Naive thymus-derived CD4-positive, alpha-beta T cell (primary cell): ENCODE data around the gene OSCP1. TPM values are rescaled to one million over a fixed set of nuclear protein-coding genes. Genes with fewer than 3 reads are reported as not detected.

Experiments
- ATAC-seq: fragments of 150-1000 bp; cut with Tn5 transposase; 2 replicates; pipeline ENCODE4 v1.10.0; 2021; ENCODE audit warnings: mild to moderate bottlenecking, moderate library complexity
- CTCF ChIA-PET: fragments of 350-600 bp; sonication (Branson Sonifier 250); formaldehyde crosslinking; loops from one replicate; lab custom pipeline; 2021; ENCODE audit warnings: antibody characterized with exemption; lab: Charles Lee
- POLR2A ChIA-PET: fragments of 350-600 bp; sonication (Branson Sonifier 250); formaldehyde crosslinking; loops from one replicate; lab custom pipeline; 2021; ENCODE audit warnings: antibody characterized with exemption, inconsistent platforms; lab: Charles Lee
- DNase-seq, 9 donors: peaks; one replicate each; pipeline versions ENCODE4 v3.0.0 to v3.0.0-alpha.2; 2020 to 2022; ENCODE audit warnings: mixed read lengths in 1 of 9
- H3K27ac ChIP-seq: one replicate; pipeline ENCODE4 v1.7.0; 2013; ENCODE audit warnings: mild to moderate bottlenecking, low read depth, low read length, moderate library complexity
- H3K27me3 ChIP-seq, 2 donors: one replicate each; pipeline ENCODE4 v1.7.0; 2013; ENCODE audit warnings: low read length in 2 of 2, mild to moderate bottlenecking in 2 of 2, moderate library complexity in 2 of 2; ENCODE audit not compliant: control insufficient read depth in 2 of 2, insufficient read depth in 2 of 2
- H3K36me3 ChIP-seq, 3 experiments: 1 replicate in 2 of 3; 2 replicates in 1 of 3; pipeline ENCODE4 v1.7.0; 2013; ENCODE audit warnings: low read length in 3 of 3, mild to moderate bottlenecking in 3 of 3, moderate library complexity in 1 of 3; ENCODE audit not compliant: insufficient read depth in 3 of 3, control insufficient read depth in 2 of 3
- H3K4me1 ChIP-seq, 2 donors: one replicate each; pipeline ENCODE4 v1.7.0; 2013; ENCODE audit warnings: low read length in 2 of 2, mild to moderate bottlenecking in 2 of 2, moderate library complexity in 1 of 2; ENCODE audit not compliant: control insufficient read depth in 2 of 2, insufficient read depth in 2 of 2
- H3K4me3 ChIP-seq: 2 replicates; pipeline ENCODE4 v1.7.0; 2013; ENCODE audit warnings: mild to moderate bottlenecking, low read length
- H3K9me3 ChIP-seq, 3 experiments: 1 replicate in 2 of 3; 2 replicates in 1 of 3; pipeline ENCODE4 v1.7.0; 2013; ENCODE audit warnings: low read length in 3 of 3; ENCODE audit not compliant: control insufficient read depth in 2 of 3
- H3K27ac Mint-ChIP-seq, 9 donors: one replicate each; pipeline ENCODE4 v1.8.0; 2020 to 2022; ENCODE audit warnings: mixed read lengths in 9 of 9, mild to moderate bottlenecking in 8 of 9, moderate library complexity in 5 of 9, inconsistent platforms in 2 of 9
- H3K27me3 Mint-ChIP-seq, 5 donors: one replicate each; pipeline ENCODE4 v1.8.0; 2021 to 2022; ENCODE audit warnings: mixed read lengths in 5 of 5, mild to moderate bottlenecking in 1 of 5
- H3K36me3 Mint-ChIP-seq, 5 donors: one replicate each; pipeline ENCODE4 v1.8.0; 2020 to 2022; ENCODE audit warnings: mixed read lengths in 5 of 5, mild to moderate bottlenecking in 3 of 5, inconsistent platforms in 1 of 5
- H3K4me1 Mint-ChIP-seq, 7 donors: one replicate each; pipeline ENCODE4 v1.8.0; 2020 to 2022; ENCODE audit warnings: mixed read lengths in 7 of 7, mild to moderate bottlenecking in 3 of 7, inconsistent platforms in 1 of 7
- H3K4me3 Mint-ChIP-seq, 10 donors: one replicate each; pipeline ENCODE4 v1.8.0; 2020 to 2022; ENCODE audit warnings: mild to moderate bottlenecking in 10 of 10, mixed read lengths in 10 of 10, moderate library complexity in 6 of 10, inconsistent platforms in 2 of 10
- H3K9me3 Mint-ChIP-seq, 11 donors: one replicate each; pipeline ENCODE4 v1.8.0; 2020 to 2022; ENCODE audit warnings: mixed read lengths in 11 of 11, mild to moderate bottlenecking in 4 of 11, inconsistent platforms in 1 of 11, moderate library complexity in 1 of 11
- intact Hi-C, 2 donors: fragments of 100-400 bp; cut with micrococcal nuclease; formaldehyde crosslinking; loops; one replicate each; pipeline ENCODE4 v1.15.1; 2023
- polyA plus RNA-seq, 2 donors: library from polyadenylated mRNA; unstranded; fragments of 300-500 nt; fragmentation: Illumina TruSeq; gene quantifications; one replicate each; pipeline ENCODE4 v1.2.3, GENCODE V29; 2021
- total RNA-seq, 6 experiments: library from RNA in 5 of 6; stranded (reverse) in 5 of 6; gene quantifications; 1 replicate in 5 of 6; 2 replicates in 1 of 6; pipeline ENCODE4 v1.2.3 and lab custom pipeline; 2021 to 2026

Gene OSCP1
- total and polyA plus RNA-seq, 7 experiments from 2014 or later = 0.65 to 2.0 (median 1.1) TPM

GRCh38 chr1:36453051-36453450 is 2.8 kb upstream of the OSCP1 start:
- peak overlapping the region in 1 of 9 donors; percentile 14 for H3K27ac Mint-ChIP-seq
- POLR2A ChIA-PET = interaction anchor here (3.1 kb wide), 1 partner anchor 11 kb away, joined by 14 read pairs; the partner anchor contains the start of gene MRPS15
- intact Hi-C loops = loop anchor here in 1 of 2 donors (5.0 kb wide), 1 partner anchor 231 kb away; the partner anchor contains the start of gene THRAP3

DNA sequence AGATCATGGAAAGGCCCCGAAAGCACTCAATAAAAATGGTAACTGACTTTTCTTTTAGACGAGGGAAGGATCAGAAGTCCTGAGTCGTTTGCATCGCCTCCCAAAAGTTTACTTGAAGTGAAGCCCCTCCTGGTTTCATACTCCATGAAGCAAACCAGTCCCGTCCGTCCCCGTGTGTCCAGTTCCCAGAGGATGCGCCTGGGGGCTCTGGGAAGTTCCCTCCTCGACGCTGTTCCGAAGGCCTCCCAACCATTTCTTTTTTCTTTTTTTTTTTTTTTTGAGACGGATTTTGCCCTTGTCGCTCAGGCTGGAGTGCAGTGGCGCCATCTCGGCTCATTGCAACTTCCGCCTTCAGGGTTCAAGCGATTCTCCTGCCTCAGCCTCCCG is 661 bp upstream of the OSCP1 start:
- Mint-ChIP-seq H3K4me3 (peak overlapping the region; percentile 88 to 98 (median 92)), H3K9me3 (peaks cover 0 to 3% (median 0%) of the 10 kb centered on the region in 11 donors), H3K27me3 (no peaks in the 10 kb centered on the region), H3K27ac (peak overlapping the region; percentile 81 to 99 (median 96)), H3K36me3 (peaks cover 0 to 16% (median 10%) of the 10 kb centered on the region in 5 donors), H3K4me1 (peaks cover 7 to 30% (median 23%) of the 10 kb centered on the region in 7 donors)
- Histone ChIP-seq H3K4me3 (peak overlapping the region; percentile 93), H3K36me3 (peaks cover 0 to 21% (median under 1%) of the 10 kb centered on the region in 3 experiments), H3K27me3 (no peaks in the 10 kb centered on the region), H3K9me3 (no peaks in the 10 kb centered on the region), H3K4me1 (peaks cover 0 to 10% of the 10 kb centered on the region in 2 donors), H3K27ac (peak overlapping the region; percentile 94)
- no peak for ATAC-seq
- ChIA-PET POLR2A (interaction anchor here (1.0 to 3.4 kb wide), 3 partner anchors 13 to 84 kb away, joined by 3 to 28 read pairs (median 3); partner anchors contain the start of gene MRPS15), CTCF (no interaction called here)
- no peak for DNase-seq
- intact Hi-C loops = loop anchor here (1.0 to 5.0 kb wide), 5 partner anchors 13 to 302 kb away; partner anchors contain the start of genes MRPS15 (in 2 of the 2), THRAP3 (in 2 of the 2) and TRAPPC3 (in 1 of the 2)

More at GRCh38 chr1:36453051-36453450, 2.8 kb upstream of the OSCP1 start:
- Histone ChIP-seq H3K27me3 (no peaks in the 10 kb centered on the region), H3K4me3 (no peak overlapping the region), H3K27ac (no peak overlapping the region), H3K36me3 (peaks cover 0 to 30% (median 6%) of the 10 kb centered on the region in 3 experiments), H3K4me1 (peaks cover 10 to 14% of the 10 kb centered on the region in 2 donors), H3K9me3 (no peaks in the 10 kb centered on the region)
- H3K9me3 Mint-ChIP-seq = peaks cover 0 to 3% (median 0%) of the 10 kb centered on the region in 11 donors
- peaks cover 18 to 49% (median 37%) of the 10 kb centered on the region in 7 donors for H3K4me1 Mint-ChIP-seq
- H3K27me3 Mint-ChIP-seq = no peaks in the 10 kb centered on the region
- DNase-seq (no peak), ATAC-seq (no peak)
- CTCF ChIA-PET = no interaction called here
- peaks cover 0 to 26% (median 16%) of the 10 kb centered on the region in 5 donors for H3K36me3 Mint-ChIP-seq
- no peak overlapping the region for H3K4me3 Mint-ChIP-seq

GRCh38 chr1:36448530-36449056 is 1.7 kb downstream of the OSCP1 start:
- Mint-ChIP-seq H3K4me1 (peaks cover 7 to 26% (median 23%) of the 10 kb centered on the region in 7 donors), H3K27ac (peak overlapping the region in 2 of 9 donors; percentile 85 to 96), H3K27me3 (peaks cover 0 to 7% (median 0%) of the 10 kb centered on the region in 5 donors), H3K9me3 (peaks cover 0 to 3% (median 0%) of the 10 kb centered on the region in 11 donors), H3K36me3 (peaks cover 0 to 2% (median 0%) of the 10 kb centered on the region in 5 donors), H3K4me3 (peak overlapping the region in 7 of 10 donors; percentile 5 to 98 (median 72))
- Histone ChIP-seq H3K9me3 (no peaks in the 10 kb centered on the region), H3K4me1 (peaks cover 0 to 10% of the 10 kb centered on the region in 2 donors), H3K36me3 (peaks cover 0 to 3% (median 0%) of the 10 kb centered on the region in 3 experiments), H3K27ac (no peak overlapping the region), H3K27me3 (no peaks in the 10 kb centered on the region), H3K4me3 (no peak overlapping the region)
- CTCF ChIA-PET = no interaction called here
- DNase-seq (no peak), ATAC-seq (no peak)
- intact Hi-C loops = loop anchor here in 1 of 2 donors (5.0 kb wide), 1 partner anchor 984 kb away; no protein-coding TSS in a partner anchor
- POLR2A ChIA-PET = interaction anchor here (3.4 kb wide), 1 partner anchor 15 kb away, joined by 28 read pairs; the partner anchor contains the start of gene MRPS15

- DNase-seq (no peak), ATAC-seq (no peak)
- intact Hi-C loops = loop anchor here in 1 of 2 donors (5.0 kb wide), 1 partner anchor 985 kb away; no protein-coding TSS in a partner anchor
- H3K9me3 ChIP-seq = no peaks in the 10 kb centered on the region
- Mint-ChIP-seq H3K9me3 (peaks cover 0 to 3% (median 0%) of the 10 kb centered on the region in 11 donors), H3K27me3 (peaks cover 0 to 7% (median 0%) of the 10 kb centered on the region in 5 donors), H3K27ac (no peak overlapping the region), H3K4me3 (no peak overlapping the region), H3K36me3 (peaks cover 0 to 2% (median 0%) of the 10 kb centered on the region in 5 donors), H3K4me1 (peaks cover 7 to 24% (median 21%) of the 10 kb centered on the region in 7 donors)
- H3K27ac ChIP-seq = no peak overlapping the region
- ChIA-PET CTCF (no interaction called here), POLR2A (no interaction called here)
- H3K27me3 ChIP-seq = no peaks in the 10 kb centered on the region
- peaks cover 0 to 3% (median 0%) of the 10 kb centered on the region in 3 experiments for H3K36me3 ChIP-seq
- H3K4me3 ChIP-seq = no peak overlapping the region
- peaks cover 0 to 10% of the 10 kb centered on the region in 2 donors for H3K4me1 ChIP-seq
Observed at GRCh38 chr1:36447450-36447849, 2.8 kb downstream of the OSCP1 start.

DNA sequence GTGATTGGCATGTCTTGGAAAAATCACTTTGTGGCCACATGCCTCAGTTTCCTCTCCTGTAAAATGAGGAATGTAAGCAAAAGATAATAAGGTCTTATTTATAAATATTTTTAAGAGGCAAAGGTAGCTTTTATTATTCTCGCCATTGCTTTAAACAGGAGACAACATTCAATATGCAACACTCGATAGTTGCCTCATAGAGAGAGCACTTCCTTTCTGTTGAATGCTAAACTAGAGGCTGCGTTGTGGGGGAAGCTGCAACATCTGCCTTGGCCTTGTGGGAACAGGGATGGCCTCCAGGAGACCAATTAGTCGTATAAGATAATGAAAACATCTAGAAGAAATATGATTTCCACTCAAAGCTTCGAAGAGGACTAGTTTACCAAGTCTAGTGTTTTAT is 3.5 kb downstream of the OSCP1 start:
- no peak for DNase-seq
- no peak for ATAC-seq
- intact Hi-C loops = loop anchor here in 1 of 2 donors (5.0 kb wide), 1 partner anchor 986 kb away; no protein-coding TSS in a partner anchor
- ChIA-PET CTCF (no interaction called here), POLR2A (no interaction called here)
- Histone ChIP-seq H3K27me3 (no peaks in the 10 kb centered on the region), H3K4me1 (peaks cover 0 to 10% of the 10 kb centered on the region in 2 donors), H3K4me3 (no peak overlapping the region), H3K9me3 (no peaks in the 10 kb centered on the region), H3K27ac (no peak overlapping the region), H3K36me3 (peaks cover 0 to 3% (median 0%) of the 10 kb centered on the region in 3 experiments)
- Mint-ChIP-seq H3K4me1 (peaks cover 7 to 22% (median 17%) of the 10 kb centered on the region in 7 donors), H3K4me3 (no peak overlapping the region), H3K27ac (peak overlapping the region in 1 of 9 donors; percentile 60), H3K27me3 (peaks cover 0 to 7% (median 0%) of the 10 kb centered on the region in 5 donors), H3K36me3 (no peaks in the 10 kb centered on the region), H3K9me3 (peaks cover 0 to 3% (median 0%) of the 10 kb centered on the region in 11 donors)

GRCh38 chr1:36446271-36446670 is 4.0 kb downstream of the OSCP1 start:
- Histone ChIP-seq H3K4me3 (no peak overlapping the region), H3K27me3 (no peaks in the 10 kb centered on the region), H3K36me3 (peaks cover 0 to 3% (median 0%) of the 10 kb centered on the region in 3 experiments), H3K27ac (no peak overlapping the region), H3K9me3 (no peaks in the 10 kb centered on the region), H3K4me1 (peaks cover 0 to 10% of the 10 kb centered on the region in 2 donors)
- peak in 1 of 9 donors; percentile 11 for DNase-seq
- H3K9me3 Mint-ChIP-seq = peaks cover 0 to 3% (median 0%) of the 10 kb centered on the region in 11 donors
- peaks cover 0 to 7% (median 0%) of the 10 kb centered on the region in 5 donors for H3K27me3 Mint-ChIP-seq
- CTCF ChIA-PET = no interaction called here
- no peak overlapping the region for H3K4me3 Mint-ChIP-seq
- H3K27ac Mint-ChIP-seq = no peak overlapping the region
- POLR2A ChIA-PET = no interaction called here
- no peaks in the 10 kb centered on the region for H3K36me3 Mint-ChIP-seq
- intact Hi-C loops = loop anchor here in 1 of 2 donors (5.0 kb wide), 1 partner anchor 986 kb away; no protein-coding TSS in a partner anchor
- H3K4me1 Mint-ChIP-seq = peaks cover 2 to 17% (median 13%) of the 10 kb centered on the region in 7 donors
- no peak for ATAC-seq
